GM12878 (cell line): ENCODE data around the gene IFT25. TPM values are rescaled to one million over a fixed set of nuclear protein-coding genes. Genes with fewer than 3 reads are reported as not detected.

ENCODE experiments used
- ATAC-seq: fragments of 200-7000 bp; cut with Tn5 transposase; 3 replicates; pipeline ENCODE4 v1.9.1; 2020; ENCODE audit warnings: mild to moderate bottlenecking, moderate library complexity
- BruUV-seq: library from RNA; stranded (reverse); fragments of 400-500 nt; replicated peaks from 2 replicates; lab custom pipeline; 2021; lab: Mats Ljungman, UMichigan
- CTCF ChIA-PET: fragments of 300-600 bp; sonication (Branson Sonifier 250); formaldehyde crosslinking; extraction: SDS; loops from one replicate; lab custom pipeline; 2021; ENCODE audit warnings: inconsistent platforms; lab: Yijun Ruan, JAX
- POLR2A ChIA-PET: fragments of 350-600 bp; formaldehyde crosslinking; extraction: SDS; loops from one replicate; lab custom pipeline; 2021; ENCODE audit warnings: inconsistent platforms; lab: Charles Lee
- RAD21 ChIA-PET: fragments of 300-600 bp; sonication (Branson Sonifier 250); formaldehyde crosslinking; loops from one replicate; lab custom pipeline; 2023; ENCODE audit warnings: antibody characterized with exemption; ENCODE audit not compliant: unreplicated experiment; lab: Charles Lee
- SMC1A ChIA-PET: fragments of 300-600 bp; sonication (Branson Sonifier 250); formaldehyde crosslinking; loops from one replicate; lab custom pipeline; 2023; ENCODE audit not compliant: unreplicated experiment, uncharacterized antibody; lab: Charles Lee
- DNase-seq: peaks from one replicate; pipeline ENCODE4 v3.0.0-alpha.2; 2011; ENCODE audit warnings: low read depth, low spot score
- FAIRE-seq: peaks from 3 replicates; lab custom pipeline; 2011; peaks lifted over from hg19 to GRCh38; lab: Jason Lieb, UNC
- H2AFZ ChIP-seq: 2 replicates; pipeline ENCODE4 v1.6.0; 2011; ENCODE audit warnings: low read depth, low read length, control low read depth; ENCODE audit not compliant: control insufficient read depth
- H3K27ac ChIP-seq: 2 replicates; pipeline ENCODE4 v1.5.1; 2011; ENCODE audit warnings: control low read depth; ENCODE audit not compliant: control insufficient read depth, insufficient read depth
- H3K27me3 ChIP-seq, 2 experiments: replicated peaks in 1 of 2; 2 replicates each; pipeline versions ENCODE4 v1.6.0 to v1.6.1; 2011; ENCODE audit warnings: low read length in 1 of 2; ENCODE audit not compliant: control insufficient read depth in 2 of 2, insufficient read depth in 2 of 2
- H3K36me3 ChIP-seq, 2 experiments: 2 replicates each; pipeline ENCODE4 v1.5.1; 2011; ENCODE audit warnings: low read length in 1 of 2; ENCODE audit not compliant: control insufficient read depth in 2 of 2, insufficient read depth in 2 of 2
- H3K4me1 ChIP-seq: 2 replicates; pipeline ENCODE4 v1.6.1; 2011; ENCODE audit warnings: mild to moderate bottlenecking, low read length, moderate library complexity, mixed read lengths; ENCODE audit not compliant: control insufficient read depth, insufficient read depth
- H3K4me2 ChIP-seq: 2 replicates; pipeline ENCODE4 v1.6.0; 2011; ENCODE audit warnings: control low read depth; ENCODE audit not compliant: control insufficient read depth, insufficient read depth
- H3K4me3 ChIP-seq: fragments of 200-600 bp; sonication (generic); 2 replicates; pipeline ENCODE4 v1.5.1; 2016
- H3K79me2 ChIP-seq: 2 replicates; pipeline ENCODE4 v1.6.0; 2011; ENCODE audit warnings: low read length; ENCODE audit not compliant: control insufficient read depth, insufficient read depth
- H3K9ac ChIP-seq: 2 replicates; pipeline ENCODE4 v1.8.0; 2011; ENCODE audit warnings: low read length, control low read depth, mixed read lengths; ENCODE audit not compliant: control insufficient read depth, insufficient read depth
- H3K9me3 ChIP-seq: replicated peaks from 3 replicates; pipeline ENCODE4 v1.5.1; 2011; ENCODE audit warnings: mild to moderate bottlenecking, low read length; ENCODE audit not compliant: control insufficient read depth, insufficient read depth
- H4K20me1 ChIP-seq: 2 replicates; pipeline ENCODE4 v1.6.0; 2011; ENCODE audit not compliant: control insufficient read depth, insufficient read depth
- BMI1 ChIP-seq: fragments of 450-650 bp; IDR thresholded peaks from 2 replicates; pipeline ENCODE4 v1.6.1; 2016; ENCODE audit warnings: mild to moderate bottlenecking, moderate library complexity, borderline replicate concordance
- CHD1 ChIP-seq: IDR thresholded peaks from 2 replicates; pipeline ENCODE4 v1.6.1; 2012; ENCODE audit warnings: low read depth, low read length, improper control_type of control experiment
- EED ChIP-seq: sonication (generic); IDR thresholded peaks from 2 replicates; pipeline ENCODE4 v1.6.1; 2016; ENCODE audit warnings: antibody characterized with exemption, low read depth
- MEF2A ChIP-seq: IDR thresholded peaks from 2 replicates; pipeline ENCODE4 v1.6.1; 2011; ENCODE audit warnings: low read depth, mild to moderate bottlenecking, low read length, moderate library complexity; ENCODE audit not compliant: insufficient read depth
- MYC ChIP-seq: IDR thresholded peaks from 2 replicates; pipeline ENCODE4 v1.6.1; 2011; ENCODE audit warnings: mild to moderate bottlenecking, low read length, moderate library complexity, inconsistent platforms; ENCODE audit not compliant: insufficient read depth, insufficient replicate concordance, insufficient read length, severe bottlenecking
- POLR2AphosphoS2 ChIP-seq: IDR thresholded peaks from 2 replicates; pipeline ENCODE4 v1.6.1; 2011; ENCODE audit warnings: low read depth, mild to moderate bottlenecking, low read length, improper control_type of control experiment, moderate library complexity
- SPI1 ChIP-seq: IDR thresholded peaks from 2 replicates; pipeline ENCODE4 v1.6.1; 2011; ENCODE audit warnings: low read depth, mild to moderate bottlenecking, low read length, moderate library complexity, borderline replicate concordance; ENCODE audit not compliant: insufficient read depth
- SUZ12 ChIP-seq: fragments of 200-600 bp; sonication (generic); IDR thresholded peaks from one replicate; pipeline ENCODE4 v1.6.1; 2018; ENCODE audit warnings: antibody characterized with exemption, mild to moderate bottlenecking; ENCODE audit not compliant: unreplicated experiment
- YBX1 ChIP-seq: fragments of 450-650 bp; IDR thresholded peaks from 2 replicates; pipeline ENCODE4 v1.6.1; 2016; ENCODE audit warnings: antibody characterized with exemption
- ZNF207 ChIP-seq: fragments of 450-650 bp; IDR thresholded peaks from 2 replicates; pipeline ENCODE4 v1.6.1; 2014; ENCODE audit warnings: antibody characterized with exemption, mild to moderate bottlenecking, borderline replicate concordance
- ZZZ3 ChIP-seq: IDR thresholded peaks from 2 replicates; pipeline ENCODE4 v1.6.1; 2011; ENCODE audit warnings: low read depth; ENCODE audit not compliant: control insufficient read depth, insufficient read length
- WGBS: methylation state at CpG from one replicate; pipeline ENCODE4 v1.1.6; 2016; ENCODE audit warnings: low lambda C conversion rate; ENCODE audit not compliant: insufficient replicate concordance, insufficient coverage; ENCODE audit errors: missing lambda C conversion rate; 5-methylcytosine and 5-hydroxymethylcytosine counted together
- in situ Hi-C: fragments of 300-500 bp; cut with MboI; formaldehyde crosslinking; loops from 9 replicates; pipeline ENCODE4 v1.14.3; 2018; ENCODE audit warnings: mixed read lengths
- intact Hi-C: fragments of 100-400 bp; cut with micrococcal nuclease; formaldehyde crosslinking; loops from one replicate; pipeline ENCODE4 v1.14.2; 2022; ENCODE audit not compliant: unreplicated experiment
- polyA plus RNA-seq, 11 experiments: library from polyadenylated mRNA; depleted of rRNA in 4 of 11; unstranded in 6 of 11; stranded (reverse) in 5 of 11; fragments of >200 nt; fragmentation: Nextera tagmentation in 4 of 11; fragmentation: Illumina TruSeq in 1 of 11; extraction: Ambion mirVana in 4 of 11; extraction: Trizol in 1 of 11; gene quantifications; 1 replicate in 1 of 11; 2 replicates in 10 of 11; pipeline versions ENCODE4 v1.2.1 to v1.2.3, GENCODE V29; 2011 to 2016; ENCODE audit warnings: inconsistent platforms in 2 of 11, missing spikeins in 2 of 11, low read depth in 1 of 11
- total RNA-seq, 4 experiments: library from RNA; depleted of rRNA in 3 of 4; stranded (reverse); fragments of >200 nt in 3 of 4; fragmentation: Illumina TruSeq in 1 of 4; extraction: Trizol in 1 of 4; gene quantifications; 2 replicates each; pipeline versions ENCODE4 v1.2.1 to v1.2.3, GENCODE V29; 2013 to 2021
- TF ChIP-seq, protein P1 (sequence below): IDR thresholded peaks from 2 replicates; pipeline ENCODE4 v1.6.1; 2012; ENCODE audit warnings: mild to moderate bottlenecking, low read depth, low read length
- TF ChIP-seq, protein P2 (sequence below): fragments of 450-650 bp; formaldehyde crosslinking; IDR thresholded peaks from 2 replicates; pipeline ENCODE4 v1.4.0; 2022; ENCODE audit warnings: mild to moderate bottlenecking, moderate library complexity
- TF ChIP-seq, protein P3 (sequence below): fragments of 450-650 bp; IDR thresholded peaks from 2 replicates; pipeline ENCODE4 v1.6.1; 2017; ENCODE audit warnings: mild to moderate bottlenecking

Gene IFT25
- total and polyA plus RNA-seq, 10 of the 15 experiments (the other 5 are each of a cell fraction or from before 2014, with no cell fraction given): 55.7 to 242 (median 131) TPM

DNA sequence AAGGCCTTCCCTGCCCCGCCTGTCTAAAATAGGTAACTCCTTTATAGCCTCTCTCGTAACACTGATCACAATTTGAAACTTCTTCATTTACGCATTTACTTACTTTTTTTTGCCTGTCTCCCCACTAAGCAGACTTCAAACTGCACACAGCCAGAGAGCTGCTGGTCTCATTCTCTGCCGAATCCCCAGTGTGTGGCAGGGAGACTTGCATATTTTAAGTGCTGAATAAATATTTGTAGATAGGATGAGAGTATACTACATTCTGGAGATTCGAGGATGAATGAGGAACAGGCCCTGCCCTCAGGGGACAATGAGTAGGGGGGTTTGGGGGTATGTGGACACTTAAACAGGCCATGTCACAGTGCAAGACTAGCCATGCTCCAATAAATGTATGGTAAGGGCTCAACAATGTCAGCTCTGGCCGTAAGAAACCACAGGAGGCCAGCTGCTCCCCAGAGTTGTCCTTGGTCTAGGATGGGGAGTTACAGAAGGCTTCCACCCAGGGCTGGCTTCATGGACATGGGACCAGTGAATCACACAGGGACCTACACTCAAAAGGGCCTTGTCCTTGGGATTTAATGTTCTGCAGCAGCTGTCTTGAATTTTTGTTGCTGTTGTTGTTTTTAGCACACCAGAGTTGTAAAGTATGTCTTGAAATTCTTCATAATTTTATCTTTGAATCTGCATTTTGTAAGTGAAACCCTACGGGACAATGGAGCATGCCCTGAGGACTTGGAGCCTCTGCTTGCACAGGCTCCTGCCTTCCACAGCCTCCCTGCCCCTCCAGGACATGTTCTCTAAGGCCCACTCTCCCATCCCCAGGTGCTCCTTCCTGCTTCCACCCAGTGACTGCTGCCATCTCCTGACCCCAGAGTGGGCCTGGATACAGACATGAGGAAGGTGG lies 43.0 kb downstream of the IFT25 start:
- H3K27ac ChIP-seq: no peak overlapping the region
- intact Hi-C loops: no loop called here
- H3K9ac ChIP-seq: no peak overlapping the region
- in situ Hi-C loops: no loop called here
- H4K20me1 ChIP-seq: no peaks in the 10 kb centered on the region
- DNase-seq (no peak), FAIRE-seq (no peak), ATAC-seq (no peak)
- no peaks in the 10 kb centered on the region for H3K36me3 ChIP-seq
- no peaks in the 10 kb centered on the region for H3K79me2 ChIP-seq
- BruUV-seq: no TSS peak
- H3K27me3 ChIP-seq: no peaks in the 10 kb centered on the region
- H3K9me3 ChIP-seq: no peaks in the 10 kb centered on the region
- H3K4me2 ChIP-seq: no peak overlapping the region
- WGBS: 89% methylated on average over 7 of the region's 7 CpGs
- H2AFZ ChIP-seq: no peak overlapping the region
- POLR2A ChIA-PET: no interaction called here
- CTCF ChIA-PET: interaction anchor here (1.2 kb wide), 1 partner anchor 22 kb away, joined by 4 read pairs; no protein-coding TSS in a partner anchor
- H3K4me3 ChIP-seq: no peak overlapping the region
- no peaks in the 10 kb centered on the region for H3K4me1 ChIP-seq
- SMC1A ChIA-PET: interaction anchor here (1.0 to 2.5 kb wide), 2 partner anchors 8 to 10 kb away, joined by 3 to 9 read pairs; no protein-coding TSS in a partner anchor
- RAD21 ChIA-PET: interaction anchor here (0.9 kb wide), 1 partner anchor 10 kb away, joined by 3 read pairs; no protein-coding TSS in a partner anchor
- TF ChIP-seq, protein P1, sequence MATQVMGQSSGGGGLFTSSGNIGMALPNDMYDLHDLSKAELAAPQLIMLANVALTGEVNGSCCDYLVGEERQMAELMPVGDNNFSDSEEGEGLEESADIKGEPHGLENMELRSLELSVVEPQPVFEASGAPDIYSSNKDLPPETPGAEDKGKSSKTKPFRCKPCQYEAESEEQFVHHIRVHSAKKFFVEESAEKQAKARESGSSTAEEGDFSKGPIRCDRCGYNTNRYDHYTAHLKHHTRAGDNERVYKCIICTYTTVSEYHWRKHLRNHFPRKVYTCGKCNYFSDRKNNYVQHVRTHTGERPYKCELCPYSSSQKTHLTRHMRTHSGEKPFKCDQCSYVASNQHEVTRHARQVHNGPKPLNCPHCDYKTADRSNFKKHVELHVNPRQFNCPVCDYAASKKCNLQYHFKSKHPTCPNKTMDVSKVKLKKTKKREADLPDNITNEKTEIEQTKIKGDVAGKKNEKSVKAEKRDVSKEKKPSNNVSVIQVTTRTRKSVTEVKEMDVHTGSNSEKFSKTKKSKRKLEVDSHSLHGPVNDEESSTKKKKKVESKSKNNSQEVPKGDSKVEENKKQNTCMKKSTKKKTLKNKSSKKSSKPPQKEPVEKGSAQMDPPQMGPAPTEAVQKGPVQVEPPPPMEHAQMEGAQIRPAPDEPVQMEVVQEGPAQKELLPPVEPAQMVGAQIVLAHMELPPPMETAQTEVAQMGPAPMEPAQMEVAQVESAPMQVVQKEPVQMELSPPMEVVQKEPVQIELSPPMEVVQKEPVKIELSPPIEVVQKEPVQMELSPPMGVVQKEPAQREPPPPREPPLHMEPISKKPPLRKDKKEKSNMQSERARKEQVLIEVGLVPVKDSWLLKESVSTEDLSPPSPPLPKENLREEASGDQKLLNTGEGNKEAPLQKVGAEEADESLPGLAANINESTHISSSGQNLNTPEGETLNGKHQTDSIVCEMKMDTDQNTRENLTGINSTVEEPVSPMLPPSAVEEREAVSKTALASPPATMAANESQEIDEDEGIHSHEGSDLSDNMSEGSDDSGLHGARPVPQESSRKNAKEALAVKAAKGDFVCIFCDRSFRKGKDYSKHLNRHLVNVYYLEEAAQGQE: no peak
- no peak for TF ChIP-seq MYC
- TF ChIP-seq, protein P2, sequence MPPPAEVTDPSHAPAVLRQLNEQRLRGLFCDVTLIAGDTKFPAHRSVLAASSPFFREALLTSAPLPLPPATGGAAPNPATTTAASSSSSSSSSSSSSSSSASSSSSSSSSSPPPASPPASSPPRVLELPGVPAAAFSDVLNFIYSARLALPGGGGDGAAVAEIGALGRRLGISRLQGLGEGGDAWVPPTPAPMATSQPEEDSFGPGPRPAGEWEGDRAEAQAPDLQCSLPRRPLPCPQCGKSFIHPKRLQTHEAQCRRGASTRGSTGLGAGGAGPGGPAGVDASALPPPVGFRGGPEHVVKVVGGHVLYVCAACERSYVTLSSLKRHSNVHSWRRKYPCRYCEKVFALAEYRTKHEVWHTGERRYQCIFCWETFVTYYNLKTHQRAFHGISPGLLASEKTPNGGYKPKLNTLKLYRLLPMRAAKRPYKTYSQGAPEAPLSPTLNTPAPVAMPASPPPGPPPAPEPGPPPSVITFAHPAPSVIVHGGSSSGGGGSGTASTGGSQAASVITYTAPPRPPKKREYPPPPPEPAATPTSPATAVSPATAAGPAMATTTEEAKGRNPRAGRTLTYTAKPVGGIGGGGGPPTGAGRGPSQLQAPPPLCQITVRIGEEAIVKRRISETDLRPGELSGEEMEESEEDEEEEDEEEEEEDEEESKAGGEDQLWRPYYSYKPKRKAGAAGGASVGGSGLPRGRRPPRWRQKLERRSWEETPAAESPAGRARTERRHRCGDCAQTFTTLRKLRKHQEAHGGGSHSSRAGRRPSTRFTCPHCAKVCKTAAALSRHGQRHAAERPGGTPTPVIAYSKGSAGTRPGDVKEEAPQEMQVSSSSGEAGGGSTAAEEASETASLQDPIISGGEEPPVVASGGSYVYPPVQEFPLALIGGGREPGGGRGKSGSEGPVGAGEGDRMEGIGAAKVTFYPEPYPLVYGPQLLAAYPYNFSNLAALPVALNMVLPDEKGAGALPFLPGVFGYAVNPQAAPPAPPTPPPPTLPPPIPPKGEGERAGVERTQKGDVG (CRISPR knock-in tag): no peak
- TF ChIP-seq POLR2AphosphoS2: no peak
- no peak for TF ChIP-seq MEF2A
- no peak for TF ChIP-seq SPI1
- no peak for TF ChIP-seq SUZ12
- TF ChIP-seq YBX1: no peak
- TF ChIP-seq ZZZ3: no peak
- no peak for TF ChIP-seq CHD1
- TF ChIP-seq ZNF207: no peak
- TF ChIP-seq, protein P3, sequence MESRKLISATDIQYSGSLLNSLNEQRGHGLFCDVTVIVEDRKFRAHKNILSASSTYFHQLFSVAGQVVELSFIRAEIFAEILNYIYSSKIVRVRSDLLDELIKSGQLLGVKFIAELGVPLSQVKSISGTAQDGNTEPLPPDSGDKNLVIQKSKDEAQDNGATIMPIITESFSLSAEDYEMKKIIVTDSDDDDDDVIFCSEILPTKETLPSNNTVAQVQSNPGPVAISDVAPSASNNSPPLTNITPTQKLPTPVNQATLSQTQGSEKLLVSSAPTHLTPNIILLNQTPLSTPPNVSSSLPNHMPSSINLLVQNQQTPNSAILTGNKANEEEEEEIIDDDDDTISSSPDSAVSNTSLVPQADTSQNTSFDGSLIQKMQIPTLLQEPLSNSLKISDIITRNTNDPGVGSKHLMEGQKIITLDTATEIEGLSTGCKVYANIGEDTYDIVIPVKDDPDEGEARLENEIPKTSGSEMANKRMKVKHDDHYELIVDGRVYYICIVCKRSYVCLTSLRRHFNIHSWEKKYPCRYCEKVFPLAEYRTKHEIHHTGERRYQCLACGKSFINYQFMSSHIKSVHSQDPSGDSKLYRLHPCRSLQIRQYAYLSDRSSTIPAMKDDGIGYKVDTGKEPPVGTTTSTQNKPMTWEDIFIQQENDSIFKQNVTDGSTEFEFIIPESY: no peak
- TF ChIP-seq EED: no peak
- TF ChIP-seq BMI1: no peak
